Hippocampal formation (tissue), 2 donors: ENCODE measurements around the gene GGA2.
"Not testable (repeated sequence)": the region's sequence is repeated elsewhere in the genome, so short reads cannot be mapped to it uniquely, and the experiment has no call there.

Experiments
- DNase-seq, 2 donors: peaks; one replicate each; lab custom pipeline; 2025; lab: John Stamatoyannopoulos, UW

The GGA2 gene

DNA sequence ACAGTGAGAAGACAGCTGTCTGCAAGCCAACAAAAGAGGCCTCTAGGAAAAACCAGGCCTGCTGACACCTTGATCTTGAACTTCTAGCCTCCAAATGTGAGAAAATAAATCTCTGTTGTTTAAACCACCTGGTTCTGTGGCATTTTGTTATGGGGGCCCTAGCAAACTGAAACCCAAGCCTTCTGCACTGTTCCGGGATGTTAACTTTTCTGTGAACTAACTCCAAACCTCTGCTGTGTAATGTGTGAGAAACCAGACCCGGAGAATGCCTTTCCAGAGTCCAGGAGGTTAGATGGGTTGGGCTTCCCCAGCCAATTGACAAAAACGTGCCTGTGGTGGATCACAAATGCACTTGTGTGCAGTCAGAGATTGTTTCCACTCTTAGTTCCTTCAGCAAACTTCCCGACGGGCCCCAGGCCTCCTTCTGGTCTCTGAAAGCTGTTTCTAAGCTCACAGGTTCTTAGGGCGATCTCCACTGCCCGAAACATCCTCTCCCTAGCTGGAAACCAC, 13.6 kb upstream of the GGA2 start:
- no peak for DNase-seq

DNA sequence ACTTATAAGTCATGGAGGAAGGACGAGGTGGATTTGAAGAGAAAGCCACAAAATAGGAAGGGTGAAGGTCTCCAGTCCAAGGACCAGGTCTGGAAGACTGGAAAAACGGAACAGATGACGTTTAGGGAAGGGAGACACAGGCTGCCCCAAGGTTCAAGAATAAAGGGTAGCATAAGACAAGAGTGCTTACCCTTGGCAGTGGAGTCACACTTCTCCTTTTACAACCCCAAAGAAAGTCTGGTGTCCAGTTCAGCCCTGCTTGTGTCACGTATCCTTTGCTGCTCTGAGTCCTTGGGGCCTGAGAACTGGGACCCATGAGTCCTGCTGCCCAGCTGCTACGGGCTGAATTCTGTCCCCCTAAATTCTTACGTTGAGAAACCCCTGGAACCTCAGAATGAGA, 13.0 kb upstream of the GGA2 start:
- no peak for DNase-seq

DNA sequence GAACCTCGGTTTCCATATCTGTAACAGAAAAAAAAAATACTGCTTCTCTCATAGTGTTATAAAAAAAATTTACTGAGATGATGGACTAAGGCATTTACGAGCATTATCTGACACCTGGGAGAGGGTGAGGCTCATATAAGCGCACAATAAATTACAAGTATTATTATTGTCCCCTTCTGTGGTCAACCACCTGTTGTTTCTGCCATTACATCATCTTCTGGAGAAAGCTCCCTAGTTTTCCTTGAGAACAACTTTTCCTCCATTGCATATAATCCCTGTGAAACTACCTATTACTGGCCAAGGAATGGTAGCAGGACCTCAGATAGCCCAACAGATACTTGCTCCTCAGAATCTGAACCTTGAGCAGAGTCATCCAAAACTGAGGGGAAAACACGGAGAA, 11.7 kb upstream of the GGA2 start:
- DNase-seq = no peak

DNA sequence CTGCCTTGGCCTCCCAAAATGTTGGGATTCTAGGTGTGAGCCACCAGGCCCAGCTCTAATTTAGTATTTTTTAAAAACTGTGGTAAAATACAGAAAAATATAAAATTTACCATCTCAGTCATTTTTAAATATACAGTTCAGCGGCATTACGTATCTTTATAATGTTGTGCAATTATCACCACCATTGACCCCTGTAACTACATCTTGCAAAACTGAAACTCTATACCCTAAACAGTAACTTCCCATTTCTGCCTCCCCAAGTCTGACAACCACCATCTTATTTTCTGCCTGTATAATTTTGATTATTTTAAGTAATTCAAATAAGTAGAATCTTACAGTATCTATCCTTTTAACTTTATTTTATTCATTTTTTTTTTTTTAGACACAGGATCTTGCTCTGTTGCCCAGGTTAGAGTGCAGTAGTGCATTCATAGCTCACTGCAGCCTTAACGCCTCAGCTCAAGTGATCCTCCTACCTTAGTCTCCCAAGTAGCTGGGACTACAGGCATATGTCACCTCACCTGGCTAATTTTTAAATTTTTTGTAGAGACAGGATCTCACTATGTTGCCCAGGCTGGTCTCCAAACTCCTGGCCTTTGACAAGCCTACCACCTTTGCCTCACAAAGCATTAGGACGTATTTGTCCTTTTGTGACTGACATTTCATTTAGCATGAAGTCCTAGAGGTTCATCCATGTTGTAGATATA, 10.9 kb upstream of the GGA2 start:
- no peak for DNase-seq

DNA sequence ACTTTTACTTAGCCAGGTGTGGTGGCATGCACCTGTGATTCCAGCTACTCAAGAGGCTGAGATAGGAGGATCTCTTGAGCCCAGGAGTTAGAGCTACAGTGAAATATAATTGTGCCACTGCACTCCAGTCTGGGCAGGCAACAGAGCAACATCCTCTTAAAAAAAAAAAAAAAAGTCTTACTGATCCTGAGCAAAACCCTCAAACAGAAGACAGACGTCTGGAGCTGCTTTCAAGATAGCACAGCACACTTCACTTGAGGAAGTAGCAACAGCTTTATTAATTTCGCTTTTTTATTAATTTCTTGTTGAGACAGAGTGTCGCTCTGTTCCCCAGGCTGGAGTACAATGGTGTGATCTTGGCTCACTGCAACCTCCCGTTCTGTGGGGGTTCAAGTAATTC, 10.2 kb upstream of the GGA2 start:
- no peak for DNase-seq

DNA sequence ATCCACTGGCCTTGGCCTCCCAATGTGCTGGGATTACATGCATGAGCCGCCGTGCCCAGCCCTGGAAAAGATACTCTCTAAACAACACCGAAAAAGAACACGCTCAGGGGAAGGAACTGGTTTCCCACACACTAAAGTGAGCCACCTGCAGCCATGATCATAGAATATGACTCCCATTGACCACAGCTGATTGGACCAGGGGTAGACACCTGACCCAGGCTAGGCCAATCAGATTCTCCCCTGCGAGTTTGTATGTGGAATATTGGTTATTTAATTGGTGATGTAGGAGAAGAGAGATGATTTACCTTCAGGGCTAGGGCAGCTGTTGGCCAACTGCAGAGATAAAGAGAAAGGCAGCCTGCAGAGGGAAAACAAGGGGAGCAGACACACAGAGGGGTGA, 9.0 kb upstream of the GGA2 start:
- DNase-seq = no peak

DNA sequence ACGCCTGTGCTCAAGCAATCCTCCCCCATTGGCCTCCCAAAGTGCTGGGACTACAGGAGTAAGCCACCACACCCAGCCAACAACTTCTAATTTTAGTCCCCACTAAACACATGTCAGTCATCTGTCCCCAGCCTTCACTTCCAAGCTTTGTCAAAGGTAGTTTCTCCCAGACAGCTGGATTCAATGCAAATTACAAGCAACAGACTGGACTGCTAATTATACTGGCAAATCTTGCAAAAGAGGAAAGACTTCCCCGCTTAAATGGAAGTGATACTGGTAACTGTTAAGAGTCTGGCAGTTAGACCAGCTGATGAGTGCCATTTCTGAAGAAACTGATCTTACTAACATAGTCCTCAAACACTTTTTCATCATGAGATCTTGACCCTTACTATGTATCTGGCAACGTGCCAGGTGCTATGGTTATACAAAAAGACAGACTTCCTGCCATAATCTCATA, 8.2 kb upstream of the GGA2 start:
- no peak for DNase-seq

DNA sequence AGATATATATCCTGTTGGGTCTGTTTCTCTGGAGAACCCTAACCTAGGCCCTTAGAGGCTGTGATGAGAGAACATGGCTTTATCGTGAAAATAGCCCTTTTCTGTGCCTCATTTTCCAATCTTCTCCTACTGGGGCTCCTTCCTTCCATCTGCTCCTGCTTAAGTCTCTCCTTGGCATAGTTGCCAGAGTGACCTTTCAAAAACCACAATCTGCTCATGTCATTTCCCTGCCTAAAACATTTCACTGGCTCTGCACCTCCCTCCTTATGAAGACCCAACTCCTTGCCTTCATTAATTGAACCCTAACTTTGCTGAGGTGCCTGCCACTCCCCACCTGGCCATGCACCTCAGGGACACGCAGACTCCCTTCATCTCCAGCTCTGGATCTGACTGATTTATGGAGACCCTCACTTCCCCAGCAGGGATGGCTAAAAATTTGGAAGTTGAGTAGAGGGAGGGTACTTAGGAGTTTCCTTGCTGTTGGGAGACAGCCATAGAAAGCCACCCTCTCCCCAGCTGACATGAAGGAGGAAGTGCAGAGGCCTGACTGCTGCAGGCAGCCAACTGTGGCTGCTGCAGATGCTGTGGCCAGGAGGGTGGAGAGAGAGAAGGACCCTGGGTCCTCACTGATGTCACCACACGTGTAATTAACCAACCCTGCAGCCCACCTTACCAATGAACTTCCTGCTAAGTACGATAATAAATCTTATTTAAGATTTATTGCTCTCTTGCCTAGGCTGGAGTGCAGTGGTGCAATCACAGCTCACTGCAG, 6.3 kb upstream of the GGA2 start:
- no peak for DNase-seq

DNA sequence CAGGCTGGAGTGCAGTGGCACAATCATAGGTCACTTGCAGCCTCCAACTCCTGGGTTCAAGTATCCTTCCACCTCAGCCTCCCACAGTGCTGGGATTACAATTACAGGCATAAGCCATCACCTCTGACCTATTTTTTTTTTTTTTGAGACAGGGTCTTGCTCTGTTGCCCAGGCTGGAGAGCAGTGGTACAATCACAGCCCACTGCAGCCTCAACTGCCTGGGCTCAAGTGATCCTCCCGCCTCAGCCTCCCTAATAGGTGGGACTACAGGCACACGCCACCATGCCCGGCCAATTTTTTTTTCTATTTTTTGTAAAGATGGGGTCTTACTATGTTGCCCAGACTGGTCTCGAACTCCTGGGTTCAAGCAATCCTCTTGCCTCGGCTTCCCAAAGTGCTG, 5.6 kb upstream of the GGA2 start:
- no peak for DNase-seq

DNA sequence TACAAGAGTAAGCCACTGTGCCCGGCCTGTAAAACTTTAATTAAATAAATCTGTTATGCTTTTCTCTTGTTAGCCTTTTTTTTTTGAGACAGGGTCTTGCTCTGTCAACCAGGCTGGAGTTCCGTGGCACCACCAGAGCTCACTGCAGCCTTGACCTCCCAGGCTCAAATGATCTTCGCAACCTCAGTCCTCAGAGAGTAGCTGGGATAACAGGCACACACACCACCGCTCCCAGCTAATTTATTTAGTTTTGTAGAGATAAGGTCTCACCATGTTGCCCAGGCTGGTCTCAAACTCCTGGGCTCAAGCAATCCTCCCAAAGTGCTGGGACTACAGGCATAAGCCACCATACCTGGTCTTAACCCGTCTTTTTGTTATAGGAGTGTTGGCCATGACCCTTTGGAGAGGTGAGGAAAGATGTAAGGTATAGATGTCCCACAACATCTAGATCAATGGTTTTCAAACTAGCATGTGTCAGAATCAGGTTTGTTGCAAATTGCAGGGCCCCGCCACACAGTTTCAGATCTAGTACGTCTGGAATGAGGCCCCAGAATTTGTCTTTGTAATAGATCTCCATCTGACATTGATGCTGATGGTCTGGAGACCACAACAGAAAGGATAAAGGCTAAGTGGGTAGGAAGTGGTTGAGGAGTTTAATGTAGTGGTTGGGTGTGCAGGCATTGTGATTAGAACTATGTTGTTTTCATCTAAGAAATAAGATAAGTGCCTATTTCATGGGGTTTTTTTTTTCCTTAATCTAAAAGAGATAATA, 4.3 kb upstream of the GGA2 start:
- DNase-seq = no peak

DNA sequence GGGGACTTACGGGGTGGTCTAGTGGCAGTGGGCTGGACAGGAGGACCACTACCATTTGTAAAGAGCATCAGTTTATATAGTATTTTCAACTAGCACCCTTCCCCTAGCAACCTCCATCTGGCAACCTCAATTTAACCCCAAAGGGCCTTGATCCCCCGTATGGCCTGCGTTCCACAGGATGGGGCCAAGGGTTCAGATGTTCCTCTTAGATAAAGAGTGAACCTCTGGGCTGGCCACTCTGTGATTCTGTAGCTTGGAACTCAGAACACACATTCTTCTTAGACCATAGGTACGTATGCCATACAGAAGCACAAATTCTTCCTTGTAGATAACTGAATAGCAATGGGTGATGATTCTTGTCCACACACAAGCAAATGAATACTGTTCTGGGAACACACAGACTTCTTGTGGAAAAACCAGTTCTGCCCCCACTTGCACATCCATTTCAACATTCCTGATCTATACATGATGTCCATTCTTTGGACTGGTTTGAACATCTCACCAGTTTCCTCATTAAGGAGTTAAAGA, 1.9 kb upstream of the GGA2 start:
- no peak for DNase-seq

DNA sequence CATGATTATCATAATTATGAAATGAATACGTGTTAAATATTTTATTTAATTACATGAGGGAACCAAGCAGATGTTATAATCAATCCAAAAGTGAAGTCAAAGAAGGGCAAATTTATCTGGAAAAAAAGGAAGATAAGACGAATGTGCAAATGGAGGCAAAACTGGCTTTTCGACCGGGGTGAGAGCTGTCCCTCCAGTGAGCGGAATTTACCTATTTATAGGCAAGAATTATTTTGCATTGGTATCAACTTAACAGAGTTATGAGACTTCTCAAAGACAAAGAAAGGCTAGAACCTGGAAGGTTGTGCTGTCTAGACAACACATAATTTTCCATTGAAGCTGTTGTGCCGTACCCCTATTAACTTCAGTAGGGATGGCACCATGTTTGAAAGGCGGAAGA, 1.4 kb upstream of the GGA2 start:
- DNase-seq = no peak

DNA sequence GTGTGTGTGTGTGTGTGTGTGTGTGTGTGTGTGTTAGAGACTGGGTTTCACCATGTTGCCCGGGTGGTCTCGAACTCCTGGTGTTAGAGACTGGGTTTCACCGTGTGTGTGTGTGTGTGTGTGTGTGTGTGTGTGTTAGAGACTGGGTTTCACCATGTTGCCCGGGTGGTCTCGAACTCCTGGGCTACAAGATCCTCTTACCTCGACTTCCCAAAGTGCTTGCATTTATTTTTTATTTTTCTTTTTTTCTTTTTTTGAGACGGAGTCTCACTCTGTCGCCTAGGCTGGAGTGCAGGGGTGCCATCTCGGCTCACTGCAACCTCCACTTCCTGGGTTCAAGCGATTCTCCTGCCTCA, 599 bp upstream of the GGA2 start:
- not testable (repeated sequence) for DNase-seq

DNA sequence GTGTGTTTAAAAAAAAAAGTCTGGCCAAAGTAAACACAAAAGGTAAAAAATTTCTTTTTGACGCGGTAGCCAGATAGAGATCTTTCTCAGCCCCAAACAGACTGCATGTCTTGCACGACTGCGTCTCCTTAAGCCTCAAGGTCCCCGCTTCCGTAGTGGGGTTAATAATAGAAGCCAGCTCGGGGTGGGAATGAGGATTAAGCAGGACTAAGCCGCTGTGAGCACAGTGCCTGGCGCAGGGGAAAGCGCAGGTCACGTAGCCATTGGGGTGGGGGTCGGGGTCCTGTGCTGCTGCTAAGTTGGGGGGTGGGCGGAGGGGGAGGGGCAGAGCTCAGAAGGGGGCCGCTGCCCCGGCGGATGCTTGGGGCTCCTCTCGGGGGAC, 521 bp downstream of the GGA2 start:
- DNase-seq = no peak

DNA sequence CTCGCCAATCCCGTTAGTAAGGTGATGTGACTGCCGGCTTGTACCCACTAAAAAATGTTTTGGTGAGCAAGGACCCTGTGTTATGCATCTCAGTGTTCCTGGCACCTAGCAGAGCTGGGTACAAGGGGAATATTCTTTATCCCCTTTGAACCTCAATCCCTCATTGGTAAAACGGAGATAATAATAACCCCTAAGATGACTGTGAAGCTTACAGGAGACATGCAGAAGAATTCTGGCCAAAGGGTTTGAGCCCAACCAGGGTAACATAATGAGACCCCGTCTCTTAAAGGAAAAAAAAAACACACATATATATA, 896 bp downstream of the GGA2 start:
- DNase-seq = no peak

DNA sequence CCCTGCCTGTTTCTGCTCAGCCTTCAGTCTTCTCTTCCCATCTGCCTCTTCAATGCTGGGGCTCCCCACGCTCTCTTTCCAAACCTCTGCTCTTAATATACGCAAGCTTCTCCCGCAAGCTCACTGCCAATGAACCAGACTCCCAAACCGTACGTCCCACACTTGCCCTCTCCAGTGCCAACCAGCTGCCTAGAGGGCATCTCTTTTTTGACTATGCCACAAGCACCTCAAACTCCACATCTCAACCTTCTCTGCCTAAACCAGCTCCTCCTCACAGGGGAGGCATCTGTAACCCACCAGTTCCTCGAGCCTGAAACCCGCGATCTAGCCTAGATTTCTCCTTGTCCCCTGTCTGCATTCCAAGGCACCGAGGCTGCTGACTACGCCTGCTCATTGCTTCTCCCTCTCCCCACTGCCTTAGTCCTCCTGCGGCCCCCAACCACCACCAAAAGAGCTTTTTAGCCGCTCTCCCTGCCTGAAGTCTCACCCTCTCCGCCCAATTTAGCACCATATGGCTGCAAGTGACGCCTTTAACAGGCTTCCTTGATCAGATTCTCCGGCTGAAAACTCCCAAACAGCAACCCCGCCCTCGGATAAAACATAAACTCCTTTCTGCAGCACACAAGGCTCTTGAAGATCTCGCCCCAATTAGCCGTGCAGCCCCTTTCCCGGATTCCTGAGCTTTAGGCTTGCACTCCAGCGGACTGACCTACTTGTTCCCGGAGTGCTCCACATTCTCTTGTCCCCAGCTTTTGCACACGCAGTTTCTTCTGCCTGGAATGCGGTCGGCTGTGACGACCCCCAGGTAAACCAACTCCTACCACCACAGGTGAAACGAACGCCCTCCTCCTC, 1.5 kb downstream of the GGA2 start:
- no peak for DNase-seq

DNA sequence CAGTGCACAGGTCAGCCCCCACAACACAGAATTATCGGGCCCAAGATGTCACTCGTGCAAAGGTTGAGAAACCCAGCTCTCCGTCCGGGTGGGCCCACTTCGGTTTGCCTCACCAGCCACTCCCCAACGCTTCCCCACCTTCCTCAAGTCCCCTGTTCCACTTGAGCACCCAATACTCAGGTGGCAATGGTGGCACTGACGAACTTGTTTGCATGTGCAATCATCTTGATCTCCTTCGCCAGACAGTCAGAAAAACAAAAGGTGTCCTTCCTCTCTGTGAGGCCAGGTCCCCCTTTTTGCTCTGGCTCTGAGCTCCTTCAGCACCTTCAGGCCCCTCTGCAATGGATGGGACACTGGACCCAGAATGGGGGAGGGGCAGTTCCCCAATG, 3.7 kb downstream of the GGA2 start:
- DNase-seq = no peak

DNA sequence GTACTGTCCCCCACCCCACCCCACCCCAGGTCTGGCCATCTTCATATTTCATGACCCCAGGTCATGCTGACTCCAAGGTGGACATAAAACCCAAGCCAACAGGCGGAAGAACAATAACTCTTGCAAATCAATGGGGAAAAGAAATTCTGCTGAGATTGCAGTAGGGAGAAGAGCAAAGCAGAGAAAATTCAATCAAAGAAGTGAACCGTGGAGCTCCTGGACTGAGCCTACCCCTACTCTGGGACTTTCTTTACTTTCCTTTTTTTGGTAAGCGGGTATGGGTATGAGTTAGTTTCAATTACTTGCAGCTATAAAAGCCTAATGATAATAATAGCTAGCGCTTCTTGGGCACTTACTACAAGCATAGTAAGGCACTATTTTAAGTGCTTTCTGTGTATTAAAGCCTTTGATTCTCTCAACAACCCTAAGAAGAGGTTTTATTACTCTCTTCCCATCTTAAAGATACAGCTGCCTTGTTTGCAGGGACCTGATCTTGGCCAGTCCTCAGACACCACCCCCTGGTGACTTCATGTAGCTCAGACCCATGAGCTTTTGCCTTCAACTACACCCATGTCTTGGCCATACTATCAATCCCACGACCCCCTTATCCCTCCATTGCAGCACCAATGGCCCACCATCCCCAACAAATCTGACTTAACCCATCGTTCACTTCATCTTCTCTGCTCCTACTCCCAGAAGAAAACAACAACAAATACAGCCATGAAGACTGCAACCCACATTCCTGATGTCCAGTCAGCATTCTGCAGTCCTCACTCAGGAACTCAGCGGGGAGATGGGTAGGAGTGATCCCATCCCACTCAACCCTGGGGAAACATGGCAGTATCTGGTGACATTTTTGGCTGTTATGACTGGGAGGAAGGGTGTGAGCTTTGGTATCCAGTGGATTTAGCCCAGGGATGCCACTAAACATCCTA, 4.4 kb downstream of the GGA2 start:
- no peak for DNase-seq

DNA sequence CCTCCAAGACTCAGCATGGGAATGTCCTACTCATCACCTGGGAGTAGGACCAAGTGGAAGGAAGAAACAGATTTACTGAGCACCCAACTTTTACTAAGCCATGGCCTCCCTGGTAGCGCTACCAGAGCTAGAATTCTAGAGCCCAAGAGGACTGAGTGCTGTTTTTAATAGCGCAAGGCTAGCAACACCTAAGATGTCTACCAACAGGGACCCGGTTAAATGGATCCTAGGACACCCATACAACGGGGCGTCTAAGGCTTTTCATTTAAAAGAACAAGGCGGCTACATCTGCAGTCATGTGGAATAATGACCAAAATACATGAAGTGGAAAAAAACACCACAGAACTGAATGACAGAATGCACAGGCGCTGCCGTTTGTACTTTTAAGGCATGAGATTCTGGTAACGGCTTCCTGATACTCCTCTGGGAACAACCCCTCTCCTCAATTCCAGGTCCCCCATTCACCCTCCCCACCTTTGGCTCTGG, 5.1 kb downstream of the GGA2 start:
- no peak for DNase-seq

DNA sequence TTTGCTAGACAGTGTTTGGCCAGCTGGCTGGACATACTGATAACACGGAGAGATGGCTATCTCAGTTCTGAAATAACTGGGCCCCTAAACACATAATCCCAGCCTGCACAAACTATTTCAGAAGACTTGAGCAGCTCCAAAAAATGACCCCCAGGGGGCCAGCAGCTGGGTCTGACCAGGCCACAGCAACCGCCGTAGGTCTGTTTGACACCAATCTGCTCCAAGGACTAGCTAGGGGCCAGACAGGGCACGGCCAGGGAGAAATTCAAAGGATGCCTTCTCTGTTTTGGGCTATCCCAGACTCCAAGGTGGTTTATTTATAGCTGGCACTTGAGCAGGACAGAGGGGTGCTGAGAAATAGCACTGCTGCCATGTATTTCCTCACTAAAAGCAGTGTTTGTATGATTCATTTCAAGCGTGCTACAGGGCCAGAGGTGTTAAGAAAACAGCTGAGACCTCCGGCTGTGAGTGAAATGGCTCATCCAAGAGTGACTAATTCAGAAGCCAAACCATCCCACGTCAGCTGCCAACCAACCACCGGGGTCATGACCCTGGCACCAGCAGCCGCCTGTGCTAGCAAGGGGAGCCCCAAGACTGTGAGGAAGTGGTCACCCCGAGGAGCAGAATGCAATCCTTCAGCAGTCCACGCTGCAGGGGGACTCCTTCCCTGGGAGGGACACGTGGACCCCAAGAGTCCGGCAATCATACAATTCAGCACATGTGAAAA, 5.7 kb downstream of the GGA2 start:
- DNase-seq = peak; percentile 14 to 40
